ENCODE results near the gene HSF5.

DNA sequence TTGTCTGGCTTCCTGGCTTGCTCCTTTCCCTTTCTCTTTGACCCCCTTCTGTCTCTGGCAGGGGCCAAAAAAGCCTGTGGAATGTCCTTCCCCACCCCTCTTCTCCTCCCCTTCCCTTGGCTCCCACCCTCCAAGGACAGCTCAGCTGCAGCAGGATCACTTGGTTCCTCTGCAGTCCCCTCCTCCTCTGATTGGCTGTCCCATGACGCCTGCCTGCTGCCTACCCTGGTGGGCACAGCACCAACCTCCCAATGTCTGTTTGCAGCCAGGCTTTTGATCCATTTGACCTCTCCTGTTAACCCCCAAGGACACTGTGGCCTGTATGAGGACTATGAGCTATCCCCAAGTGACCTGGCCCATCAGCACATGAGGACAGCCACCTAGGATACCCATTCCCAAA is 41.1 kb upstream of the HSF5 start:
- TF ChIP-seq, protein P1, sequence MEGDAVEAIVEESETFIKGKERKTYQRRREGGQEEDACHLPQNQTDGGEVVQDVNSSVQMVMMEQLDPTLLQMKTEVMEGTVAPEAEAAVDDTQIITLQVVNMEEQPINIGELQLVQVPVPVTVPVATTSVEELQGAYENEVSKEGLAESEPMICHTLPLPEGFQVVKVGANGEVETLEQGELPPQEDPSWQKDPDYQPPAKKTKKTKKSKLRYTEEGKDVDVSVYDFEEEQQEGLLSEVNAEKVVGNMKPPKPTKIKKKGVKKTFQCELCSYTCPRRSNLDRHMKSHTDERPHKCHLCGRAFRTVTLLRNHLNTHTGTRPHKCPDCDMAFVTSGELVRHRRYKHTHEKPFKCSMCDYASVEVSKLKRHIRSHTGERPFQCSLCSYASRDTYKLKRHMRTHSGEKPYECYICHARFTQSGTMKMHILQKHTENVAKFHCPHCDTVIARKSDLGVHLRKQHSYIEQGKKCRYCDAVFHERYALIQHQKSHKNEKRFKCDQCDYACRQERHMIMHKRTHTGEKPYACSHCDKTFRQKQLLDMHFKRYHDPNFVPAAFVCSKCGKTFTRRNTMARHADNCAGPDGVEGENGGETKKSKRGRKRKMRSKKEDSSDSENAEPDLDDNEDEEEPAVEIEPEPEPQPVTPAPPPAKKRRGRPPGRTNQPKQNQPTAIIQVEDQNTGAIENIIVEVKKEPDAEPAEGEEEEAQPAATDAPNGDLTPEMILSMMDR (IDR thresholded peaks at IDR 0.05): no peak
- TF ChIP-seq POLR2A (IDR thresholded peaks at IDR 0.05): no peak
